ENCODE results near the gene ARPC1B.

- TF ChIP-seq CTCF (IDR thresholded peaks at IDR 0.05): no peak
- TF ChIP-seq POLR2A (IDR thresholded peaks at IDR 0.05): no peak
Observed at GRCh38 chr7:99339595-99339994, 34.9 kb upstream of the ARPC1B start.
